Kidney epithelial cell (primary cell): Measurements from ENCODE around the gene ZDHHC12. TPM values are rescaled to one million over a fixed set of nuclear protein-coding genes. Genes with fewer than 3 reads are reported as not detected.

ENCODE experiments used
- DNase-seq: peaks from one replicate; pipeline ENCODE4 v3.0.0-alpha.2; 2010; ENCODE audit warnings: low read depth
- H3K27me3 ChIP-seq: 2 replicates; pipeline ENCODE4 v1.6.0; 2011; ENCODE audit warnings: low read length; ENCODE audit not compliant: control insufficient read depth, insufficient read depth
- H3K36me3 ChIP-seq: 2 replicates; pipeline ENCODE4 v1.5.1; 2011; ENCODE audit warnings: low read length; ENCODE audit not compliant: control insufficient read depth, insufficient read depth
- H3K4me3 ChIP-seq: 2 replicates; pipeline ENCODE4 v1.5.1; 2011; ENCODE audit warnings: low read depth, mild to moderate bottlenecking, control low read depth, low read length
- CTCF ChIP-seq: IDR thresholded peaks from 2 replicates; pipeline ENCODE4 v1.5.1; 2011; ENCODE audit warnings: mild to moderate bottlenecking, moderate library complexity, low read length, control low read depth, inconsistent platforms; ENCODE audit not compliant: insufficient read depth, poor library complexity, severe bottlenecking
- total RNA-seq: library from RNA; depleted of rRNA; stranded (reverse); fragments of >200 nt; gene quantifications from 2 replicates; pipeline ENCODE4 v1.2.3, GENCODE V29; 2015

Gene ZDHHC12
- total RNA-seq, 1 donor from 2014 or later, result 96.3 TPM

DNA sequence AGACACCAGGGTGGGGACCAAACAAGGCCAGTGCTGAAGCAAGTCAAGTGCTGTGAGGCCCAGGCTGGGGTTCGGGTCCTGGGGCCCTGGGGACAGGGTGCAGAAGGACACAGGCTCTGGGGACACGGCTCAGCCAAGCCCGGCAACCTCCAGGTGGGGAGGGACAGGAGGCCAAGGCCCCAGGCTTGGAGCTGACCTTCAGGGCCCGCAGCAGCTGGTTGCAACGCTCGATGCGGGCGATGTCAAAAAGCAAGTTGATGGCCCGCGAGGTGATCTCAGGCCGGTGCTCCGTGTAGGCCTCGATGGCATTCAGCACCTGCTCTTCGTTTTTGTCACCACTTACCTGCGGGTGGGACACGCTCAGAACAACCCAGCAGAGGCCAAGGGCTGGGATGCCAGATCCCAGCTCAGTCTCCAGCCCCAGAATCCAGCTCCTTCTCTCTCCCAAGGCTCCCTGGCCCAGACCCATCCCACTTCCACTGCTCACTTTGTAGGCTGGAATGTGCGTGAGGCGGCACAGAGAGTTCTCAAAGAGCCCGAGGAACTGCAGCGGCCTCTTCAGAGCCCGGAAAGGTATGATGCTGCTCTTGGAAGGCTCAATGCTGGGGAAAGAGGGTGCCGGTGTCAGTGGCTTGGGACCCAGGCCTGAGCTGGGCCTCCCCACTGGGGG lies 27.1 kb upstream of the ZDHHC12 start:
- Histone ChIP-seq H3K36me3 (peaks cover 2% of the 10 kb centered on the region), H3K27me3 (no peaks in the 10 kb centered on the region), H3K4me3 (no peak overlapping the region)
- no peak for DNase-seq
- TF ChIP-seq CTCF, result no peak

DNA sequence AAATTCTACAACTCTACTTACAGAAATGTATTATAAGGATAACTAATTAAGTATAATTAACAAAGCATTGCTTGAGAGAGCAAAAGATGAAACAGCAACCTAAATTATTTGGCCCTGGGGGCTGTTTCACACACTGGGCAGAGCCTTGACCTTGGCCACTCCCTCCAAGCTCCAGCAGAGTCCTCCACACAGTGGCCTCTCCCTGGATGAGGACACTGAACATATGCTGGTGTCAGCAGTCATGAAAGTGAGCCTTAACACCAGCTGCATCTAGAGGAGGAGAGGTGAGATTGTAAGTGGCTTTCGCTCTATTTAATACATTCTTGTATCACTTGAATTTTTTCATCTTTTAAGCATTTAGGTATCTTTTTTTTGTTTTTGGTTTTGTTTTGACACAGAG lies 23.3 kb upstream of the ZDHHC12 start:
- no peak for TF ChIP-seq CTCF
- no peaks in the 10 kb centered on the region for H3K27me3 ChIP-seq
- H3K4me3 ChIP-seq, result no peak overlapping the region
- DNase-seq, result no peak
- peaks cover 2% of the 10 kb centered on the region for H3K36me3 ChIP-seq

- DNase-seq, result no peak
- no peaks in the 10 kb centered on the region for H3K36me3 ChIP-seq
- no peak overlapping the region for H3K4me3 ChIP-seq
- TF ChIP-seq CTCF, result no peak
- no peaks in the 10 kb centered on the region for H3K27me3 ChIP-seq
These were observed 19.5 kb upstream of the ZDHHC12 start for GRCh38 chr9:128743421-128743820.

- no peak for DNase-seq
- Histone ChIP-seq H3K27me3 (no peaks in the 10 kb centered on the region), H3K4me3 (no peak overlapping the region), H3K36me3 (no peaks in the 10 kb centered on the region)
- no peak for TF ChIP-seq CTCF
These were observed 18.5 kb upstream of the ZDHHC12 start for GRCh38 chr9:128742401-128742800.

GRCh38 chr9:128735373-128735772 lies 11.4 kb upstream of the ZDHHC12 start:
- H3K36me3 ChIP-seq, result no peaks in the 10 kb centered on the region
- no peak for DNase-seq
- TF ChIP-seq CTCF, result no peak
- H3K4me3 ChIP-seq, result no peak overlapping the region
- H3K27me3 ChIP-seq, result no peaks in the 10 kb centered on the region

DNA sequence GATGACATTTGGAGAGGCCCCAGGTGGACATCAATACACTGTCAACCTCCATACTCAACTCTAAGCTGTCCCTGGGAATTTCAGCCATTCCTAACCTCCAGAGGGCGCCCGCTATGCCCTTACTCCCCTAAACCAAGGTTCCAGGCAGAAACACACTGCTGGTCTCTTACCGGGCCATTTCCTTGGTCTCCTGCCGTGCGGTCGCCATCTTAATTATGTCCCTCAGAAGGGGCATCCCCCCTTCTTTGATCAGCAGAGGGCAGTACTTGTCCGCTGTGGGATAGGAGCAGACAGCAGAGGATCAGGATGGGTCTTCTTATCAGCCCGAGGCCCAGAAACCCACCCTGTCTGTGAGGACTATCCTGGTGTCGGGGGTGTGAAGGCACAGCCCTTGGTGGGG lies 9.3 kb upstream of the ZDHHC12 start:
- TF ChIP-seq CTCF, result peak; percentile 83
- no peaks in the 10 kb centered on the region for H3K27me3 ChIP-seq
- DNase-seq, result peak; percentile 72
- H3K4me3 ChIP-seq, result no peak overlapping the region
- no peaks in the 10 kb centered on the region for H3K36me3 ChIP-seq
